ENCODE measurements around the gene LAMA2. TPM values are rescaled to one million over a fixed set of nuclear protein-coding genes. Genes with fewer than 3 reads are reported as not detected.

The LAMA2 gene
- total RNA-seq, 3 donors from 2014 or later (not counting 1 experiment from before 2014, with no cell fraction given) = 2.1 to 5.3 (median 3.6) TPM

GRCh38 chr6:129200151-129200550, 317.2 kb downstream of the LAMA2 start:
- no CpG with 5 or more reads among the region's 9 CpGs for WGBS (ENCODE audit: insufficient coverage)
- H3K27ac ChIP-seq (ENCODE audit: low read length) = no peak overlapping the region
- Mint-ChIP-seq H3K4me3 (no peak overlapping the region), H3K27ac (no peak overlapping the region), H3K4me1 (no peaks in the 10 kb centered on the region), H3K27me3 (ENCODE audit: low read depth in 2 of 2) (peaks cover 6 to 9% of the 10 kb centered on the region in 2 donors), H3K36me3 (no peaks in the 10 kb centered on the region), H3K9me3 (no peaks in the 10 kb centered on the region)
- H3K27me3 ChIP-seq (ENCODE audit: control insufficient read depth, insufficient read depth, low read length) = no peaks in the 10 kb centered on the region
- intact Hi-C loops (cut with micrococcal nuclease) = no loop called here
- DNase-seq = no peak
- ATAC-seq = no peak
- no peaks in the 10 kb centered on the region for H3K36me3 ChIP-seq (ENCODE audit: control insufficient read depth, insufficient read depth, low read length)
- TF ChIP-seq, protein P1, sequence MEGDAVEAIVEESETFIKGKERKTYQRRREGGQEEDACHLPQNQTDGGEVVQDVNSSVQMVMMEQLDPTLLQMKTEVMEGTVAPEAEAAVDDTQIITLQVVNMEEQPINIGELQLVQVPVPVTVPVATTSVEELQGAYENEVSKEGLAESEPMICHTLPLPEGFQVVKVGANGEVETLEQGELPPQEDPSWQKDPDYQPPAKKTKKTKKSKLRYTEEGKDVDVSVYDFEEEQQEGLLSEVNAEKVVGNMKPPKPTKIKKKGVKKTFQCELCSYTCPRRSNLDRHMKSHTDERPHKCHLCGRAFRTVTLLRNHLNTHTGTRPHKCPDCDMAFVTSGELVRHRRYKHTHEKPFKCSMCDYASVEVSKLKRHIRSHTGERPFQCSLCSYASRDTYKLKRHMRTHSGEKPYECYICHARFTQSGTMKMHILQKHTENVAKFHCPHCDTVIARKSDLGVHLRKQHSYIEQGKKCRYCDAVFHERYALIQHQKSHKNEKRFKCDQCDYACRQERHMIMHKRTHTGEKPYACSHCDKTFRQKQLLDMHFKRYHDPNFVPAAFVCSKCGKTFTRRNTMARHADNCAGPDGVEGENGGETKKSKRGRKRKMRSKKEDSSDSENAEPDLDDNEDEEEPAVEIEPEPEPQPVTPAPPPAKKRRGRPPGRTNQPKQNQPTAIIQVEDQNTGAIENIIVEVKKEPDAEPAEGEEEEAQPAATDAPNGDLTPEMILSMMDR (IDR thresholded peaks at IDR 0.05) = no peak
- no peaks in the 10 kb centered on the region for H3K9me3 ChIP-seq (ENCODE audit: control insufficient read depth, insufficient read depth, low read length)
- H3K4me3 ChIP-seq (ENCODE audit: low read length) = no peak overlapping the region
- H3K4me1 ChIP-seq (ENCODE audit: control insufficient read depth, insufficient read depth, low read length) = no peaks in the 10 kb centered on the region

- WGBS (ENCODE audit: insufficient coverage) = 84% methylated on average over 4 of the region's 5 CpGs
- TF ChIP-seq, protein P1 (IDR thresholded peaks at IDR 0.05) = no peak
- no peak overlapping the region for H3K4me3 ChIP-seq (ENCODE audit: low read length)
- no peaks in the 10 kb centered on the region for H3K4me1 Mint-ChIP-seq
- H3K4me1 ChIP-seq (ENCODE audit: control insufficient read depth, insufficient read depth, low read length) = no peaks in the 10 kb centered on the region
- H3K27me3 Mint-ChIP-seq (ENCODE audit: low read depth in 2 of 2) = peaks cover 6 to 16% of the 10 kb centered on the region in 2 donors
- peaks cover 2% of the 10 kb centered on the region for H3K27me3 ChIP-seq (ENCODE audit: control insufficient read depth, insufficient read depth, low read length)
- H3K4me3 Mint-ChIP-seq = no peak overlapping the region
- ATAC-seq (no peak), DNase-seq (no peak)
- no peak overlapping the region for H3K27ac Mint-ChIP-seq
- no peaks in the 10 kb centered on the region for H3K36me3 Mint-ChIP-seq
- no peaks in the 10 kb centered on the region for H3K9me3 ChIP-seq (ENCODE audit: control insufficient read depth, insufficient read depth, low read length)
- no peaks in the 10 kb centered on the region for H3K36me3 ChIP-seq (ENCODE audit: control insufficient read depth, insufficient read depth, low read length)
- intact Hi-C loops (cut with micrococcal nuclease) = no loop called here
- H3K9me3 Mint-ChIP-seq = no peaks in the 10 kb centered on the region
- no peak overlapping the region for H3K27ac ChIP-seq (ENCODE audit: low read length)
Measured at GRCh38 chr6:129203190-129203900, 320.4 kb downstream of the LAMA2 start.

DNA sequence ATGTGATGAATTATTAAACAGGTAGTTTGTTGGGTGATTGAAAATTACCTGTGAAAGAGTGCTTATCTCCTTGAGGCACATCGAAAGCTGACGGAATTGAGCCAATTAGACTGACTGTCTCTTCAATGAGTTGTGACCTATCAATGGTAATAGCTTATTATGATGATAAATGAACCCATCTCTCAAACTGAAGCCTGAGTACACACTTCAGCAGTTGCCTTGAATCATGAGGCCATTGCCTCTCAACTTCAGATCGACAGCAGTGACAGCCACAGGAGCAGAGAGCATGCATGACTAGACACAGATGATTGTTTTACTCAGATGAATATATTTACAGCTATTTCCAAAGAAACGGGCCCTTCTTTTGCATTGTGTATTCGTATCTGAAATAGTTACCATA, 323.9 kb downstream of the LAMA2 start:
- Mint-ChIP-seq H3K9me3 (no peaks in the 10 kb centered on the region), H3K4me1 (no peaks in the 10 kb centered on the region), H3K36me3 (no peaks in the 10 kb centered on the region), H3K4me3 (no peak overlapping the region), H3K27ac (no peak overlapping the region), H3K27me3 (ENCODE audit: low read depth in 2 of 2) (peaks cover 4 to 16% of the 10 kb centered on the region in 2 donors)
- no peak overlapping the region for H3K27ac ChIP-seq (ENCODE audit: low read length)
- no peak for DNase-seq
- no peak overlapping the region for H3K4me3 ChIP-seq (ENCODE audit: low read length)
- H3K9me3 ChIP-seq (ENCODE audit: control insufficient read depth, insufficient read depth, low read length) = no peaks in the 10 kb centered on the region
- H3K27me3 ChIP-seq (ENCODE audit: control insufficient read depth, insufficient read depth, low read length) = peaks cover 2% of the 10 kb centered on the region
- no peaks in the 10 kb centered on the region for H3K4me1 ChIP-seq (ENCODE audit: control insufficient read depth, insufficient read depth, low read length)
- no peak for ATAC-seq
- H3K36me3 ChIP-seq (ENCODE audit: control insufficient read depth, insufficient read depth, low read length) = no peaks in the 10 kb centered on the region
- TF ChIP-seq, protein P1 (IDR thresholded peaks at IDR 0.05) = no peak
- 82% methylated on average over 5 of the region's 5 CpGs for WGBS (ENCODE audit: insufficient coverage)
- intact Hi-C loops (cut with micrococcal nuclease) = no loop called here

- no CpG with 5 or more reads among the region's 1 CpG for WGBS (ENCODE audit: insufficient coverage)
- no peaks in the 10 kb centered on the region for H3K4me1 Mint-ChIP-seq
Measured at GRCh38 chr6:129207832-129208231, 324.9 kb downstream of the LAMA2 start.

More at GRCh38 chr6:129207832-129208231, 324.9 kb downstream of the LAMA2 start:
- Histone ChIP-seq H3K36me3 (ENCODE audit: control insufficient read depth, insufficient read depth, low read length) (no peaks in the 10 kb centered on the region), H3K9me3 (ENCODE audit: control insufficient read depth, insufficient read depth, low read length) (no peaks in the 10 kb centered on the region), H3K27ac (ENCODE audit: low read length) (no peak overlapping the region), H3K4me3 (ENCODE audit: low read length) (no peak overlapping the region), H3K27me3 (ENCODE audit: control insufficient read depth, insufficient read depth, low read length) (peaks cover 2% of the 10 kb centered on the region), H3K4me1 (ENCODE audit: control insufficient read depth, insufficient read depth, low read length) (no peaks in the 10 kb centered on the region)
- Mint-ChIP-seq H3K36me3 (no peaks in the 10 kb centered on the region), H3K27me3 (ENCODE audit: low read depth in 2 of 2) (peaks cover 4 to 16% of the 10 kb centered on the region in 2 donors), H3K9me3 (no peaks in the 10 kb centered on the region), H3K27ac (no peak overlapping the region), H3K4me3 (no peak overlapping the region)
- DNase-seq (no peak), ATAC-seq (no peak)
- TF ChIP-seq, protein P1 (IDR thresholded peaks at IDR 0.05) = no peak
- intact Hi-C loops (cut with micrococcal nuclease) = no loop called here
